ENCODE measurements around the gene CD244. TPM values are rescaled to one million over a fixed set of nuclear protein-coding genes. Genes with fewer than 3 reads are reported as not detected.
"Not testable (repeated sequence)": the region's sequence is repeated elsewhere in the genome, so short reads cannot be mapped to it uniquely, and the experiment has no call there.

Gene CD244
- total RNA-seq, 1 donor from 2014 or later = not detected

GRCh38 chr1:160905617-160905989 is 42.9 kb upstream of the CD244 start:
- DNase-seq (ENCODE audit: low spot score) = no peak
- Mint-ChIP-seq H3K9me3 (ENCODE audit: low read depth) (peaks cover 1% of the 10 kb centered on the region), H3K27me3 (ENCODE audit: low read depth) (peaks cover 5% of the 10 kb centered on the region), H3K27ac (ENCODE audit: unreplicated experiment) (no peak overlapping the region), H3K36me3 (ENCODE audit: low read depth) (no peaks in the 10 kb centered on the region), H3K4me1 (ENCODE audit: low read depth) (no peaks in the 10 kb centered on the region), H3K4me3 (ENCODE audit: unreplicated experiment) (no peak overlapping the region)
- no peak for TF ChIP-seq CTCF (IDR thresholded peaks at IDR 0.05)

- Mint-ChIP-seq H3K4me1 (ENCODE audit: low read depth) (no peaks in the 10 kb centered on the region), H3K27me3 (ENCODE audit: low read depth) (peaks cover 5% of the 10 kb centered on the region), H3K4me3 (ENCODE audit: unreplicated experiment) (no peak overlapping the region), H3K9me3 (ENCODE audit: low read depth) (peaks cover 2% of the 10 kb centered on the region), H3K36me3 (ENCODE audit: low read depth) (no peaks in the 10 kb centered on the region), H3K27ac (ENCODE audit: unreplicated experiment) (no peak overlapping the region)
- no peak for TF ChIP-seq CTCF (IDR thresholded peaks at IDR 0.05)
- no peak for DNase-seq (ENCODE audit: low spot score)
Observed at GRCh38 chr1:160904783-160905616, 42.3 kb upstream of the CD244 start.

- DNase-seq (ENCODE audit: low spot score); H3K27me3 Mint-ChIP-seq (ENCODE audit: low read depth); H3K9me3 Mint-ChIP-seq (ENCODE audit: low read depth); H3K27ac Mint-ChIP-seq (ENCODE audit: unreplicated experiment); H3K36me3 Mint-ChIP-seq (ENCODE audit: low read depth); H3K4me3 Mint-ChIP-seq (ENCODE audit: unreplicated experiment); H3K4me1 Mint-ChIP-seq (ENCODE audit: low read depth): not testable (repeated sequence)
Observed at GRCh38 chr1:160902251-160902650, 39.6 kb upstream of the CD244 start.

GRCh38 chr1:160901768-160902167 is 39.1 kb upstream of the CD244 start:
- Mint-ChIP-seq H3K36me3 (ENCODE audit: low read depth) (no peaks in the 10 kb centered on the region), H3K9me3 (ENCODE audit: low read depth) (peaks cover 2% of the 10 kb centered on the region), H3K27ac (ENCODE audit: unreplicated experiment) (no peak overlapping the region)

GRCh38 chr1:160900683-160901082 is 38.0 kb upstream of the CD244 start:
- not testable (repeated sequence) for H3K4me3 Mint-ChIP-seq (ENCODE audit: unreplicated experiment); H3K27me3 Mint-ChIP-seq (ENCODE audit: low read depth); H3K9me3 Mint-ChIP-seq (ENCODE audit: low read depth); H3K27ac Mint-ChIP-seq (ENCODE audit: unreplicated experiment); H3K4me1 Mint-ChIP-seq (ENCODE audit: low read depth); DNase-seq (ENCODE audit: low spot score); H3K36me3 Mint-ChIP-seq (ENCODE audit: low read depth)

More at GRCh38 chr1:160901768-160902167, 39.1 kb upstream of the CD244 start:
- DNase-seq (ENCODE audit: low spot score) = no peak
- Mint-ChIP-seq H3K4me1 (ENCODE audit: low read depth) (no peaks in the 10 kb centered on the region), H3K27me3 (ENCODE audit: low read depth) (peaks cover 10% of the 10 kb centered on the region), H3K4me3 (ENCODE audit: unreplicated experiment) (no peak overlapping the region)
- no peak for TF ChIP-seq CTCF (IDR thresholded peaks at IDR 0.05)

- DNase-seq (ENCODE audit: low spot score); H3K4me1 Mint-ChIP-seq (ENCODE audit: low read depth); H3K4me3 Mint-ChIP-seq (ENCODE audit: unreplicated experiment); H3K36me3 Mint-ChIP-seq (ENCODE audit: low read depth); H3K27me3 Mint-ChIP-seq (ENCODE audit: low read depth); H3K27ac Mint-ChIP-seq (ENCODE audit: unreplicated experiment): not testable (repeated sequence)
- H3K9me3 Mint-ChIP-seq (ENCODE audit: low read depth) = peaks cover 20% of the 10 kb centered on the region
Observed at GRCh38 chr1:160894368-160895135, 31.9 kb upstream of the CD244 start.

Data from chondrocyte (in vitro differentiated cells).